Measurements from ENCODE around the gene IRAK3.
A peak's percentile ranks its signal among the peaks of the same experiment; 100 is the strongest.

IRAK3 gene, protein sequence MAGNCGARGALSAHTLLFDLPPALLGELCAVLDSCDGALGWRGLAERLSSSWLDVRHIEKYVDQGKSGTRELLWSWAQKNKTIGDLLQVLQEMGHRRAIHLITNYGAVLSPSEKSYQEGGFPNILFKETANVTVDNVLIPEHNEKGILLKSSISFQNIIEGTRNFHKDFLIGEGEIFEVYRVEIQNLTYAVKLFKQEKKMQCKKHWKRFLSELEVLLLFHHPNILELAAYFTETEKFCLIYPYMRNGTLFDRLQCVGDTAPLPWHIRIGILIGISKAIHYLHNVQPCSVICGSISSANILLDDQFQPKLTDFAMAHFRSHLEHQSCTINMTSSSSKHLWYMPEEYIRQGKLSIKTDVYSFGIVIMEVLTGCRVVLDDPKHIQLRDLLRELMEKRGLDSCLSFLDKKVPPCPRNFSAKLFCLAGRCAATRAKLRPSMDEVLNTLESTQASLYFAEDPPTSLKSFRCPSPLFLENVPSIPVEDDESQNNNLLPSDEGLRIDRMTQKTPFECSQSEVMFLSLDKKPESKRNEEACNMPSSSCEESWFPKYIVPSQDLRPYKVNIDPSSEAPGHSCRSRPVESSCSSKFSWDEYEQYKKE

DNA sequence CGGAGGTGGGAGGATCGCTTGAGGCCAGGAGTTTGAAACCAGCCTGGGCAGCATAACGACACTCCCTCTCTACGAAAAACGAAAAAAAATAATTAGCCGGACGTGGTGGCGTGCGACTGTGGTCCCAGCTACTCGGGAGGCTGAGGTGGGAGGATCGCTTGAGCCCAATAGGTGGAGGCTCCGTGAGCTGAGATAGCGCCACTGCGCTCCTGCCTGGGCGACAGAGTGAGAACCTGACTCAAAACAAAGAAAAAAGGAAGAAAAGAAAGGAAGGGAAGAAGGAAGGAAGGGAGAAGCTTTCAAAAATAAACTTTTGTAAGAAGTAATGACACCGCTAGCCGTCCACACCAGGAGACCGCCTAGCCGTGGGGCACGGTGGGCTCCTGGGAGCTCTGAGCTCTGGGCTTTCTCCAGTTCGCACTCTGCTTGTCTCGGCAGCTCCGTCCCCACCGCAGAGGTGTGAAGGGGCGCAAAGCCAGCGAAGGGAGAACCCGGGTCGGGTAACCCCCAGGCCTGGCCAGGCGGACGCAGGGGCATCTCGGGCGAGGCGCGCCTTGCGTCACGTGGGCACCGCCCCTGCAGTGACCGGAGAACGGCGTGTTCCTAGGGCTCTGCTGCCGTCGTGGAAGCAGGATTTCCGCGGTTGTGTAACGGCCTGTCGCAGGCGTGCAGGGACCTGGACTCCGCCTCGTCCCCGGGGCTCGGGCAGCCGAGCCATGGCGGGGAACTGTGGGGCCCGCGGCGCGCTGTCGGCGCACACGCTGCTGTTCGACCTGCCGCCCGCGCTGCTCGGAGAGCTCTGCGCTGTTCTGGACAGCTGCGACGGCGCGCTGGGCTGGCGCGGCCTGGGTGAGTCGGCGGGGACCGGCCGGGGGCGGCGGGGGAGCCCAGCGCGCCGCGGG, at the start of gene IRAK3:
TSS of gene IRAK3 (plus strand) at position 631 of the 902 bp plus-strand sequence. CDS start at position 717, 86 bp downstream.
- peak; percentile 58 for DNase-seq

DNA sequence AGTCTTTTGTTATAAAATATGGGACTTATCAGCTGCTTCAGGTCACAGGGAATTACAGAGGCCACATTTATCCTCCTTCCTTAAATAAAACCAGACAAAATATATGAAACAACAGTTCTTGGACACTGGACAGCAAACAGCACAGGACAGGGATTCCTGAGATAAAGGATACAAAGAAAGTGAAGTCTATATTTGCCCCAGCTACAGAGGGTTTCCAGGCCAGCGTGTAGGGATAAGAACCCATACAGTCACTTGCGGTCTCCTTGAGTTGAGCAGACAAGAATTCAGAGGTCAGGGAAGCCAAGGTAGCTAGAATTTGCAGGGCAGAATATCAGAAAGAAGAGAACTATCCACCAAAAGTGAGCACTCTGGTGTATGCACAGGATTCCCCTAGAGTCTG, 49.7 kb upstream of the IRAK3 start:
- DNase-seq: no peak

DNA sequence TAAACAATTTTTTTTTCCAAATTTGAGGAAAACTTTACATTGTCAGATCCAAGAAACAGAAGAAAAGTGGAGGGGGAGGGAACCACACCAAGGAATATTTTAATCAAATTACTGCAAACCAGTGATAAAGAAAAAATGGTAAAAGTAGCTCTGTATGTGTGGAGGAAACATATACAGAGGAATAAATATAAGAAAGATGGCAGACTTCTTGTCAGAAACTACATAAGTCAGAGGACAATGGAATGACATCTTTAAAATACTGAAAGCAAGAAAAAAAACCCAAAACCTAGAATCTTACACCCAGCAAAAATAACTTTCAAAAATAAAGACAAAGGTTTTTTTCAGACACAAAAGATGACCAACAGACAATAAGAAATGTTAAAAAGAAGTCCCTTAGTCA, 48.3 kb upstream of the IRAK3 start:
- no peak for DNase-seq

DNA sequence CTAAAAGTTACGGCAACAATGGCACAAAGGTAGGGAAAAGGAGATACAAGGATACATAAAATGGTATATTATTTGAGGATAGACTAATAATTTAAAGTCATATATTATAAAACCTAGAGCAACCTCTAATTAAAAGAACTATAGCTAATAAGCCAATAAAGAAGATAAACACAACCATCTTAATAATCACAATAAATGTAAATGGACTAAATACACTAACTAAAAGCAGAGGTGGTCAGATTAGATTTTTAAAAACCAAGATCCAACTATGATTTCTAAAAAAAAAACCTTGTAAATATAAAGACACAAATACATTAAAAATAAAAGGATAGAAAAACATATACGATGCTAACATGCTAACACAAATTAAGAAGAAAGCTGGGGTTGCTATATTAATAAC, 47.7 kb upstream of the IRAK3 start:
- no peak for DNase-seq

DNA sequence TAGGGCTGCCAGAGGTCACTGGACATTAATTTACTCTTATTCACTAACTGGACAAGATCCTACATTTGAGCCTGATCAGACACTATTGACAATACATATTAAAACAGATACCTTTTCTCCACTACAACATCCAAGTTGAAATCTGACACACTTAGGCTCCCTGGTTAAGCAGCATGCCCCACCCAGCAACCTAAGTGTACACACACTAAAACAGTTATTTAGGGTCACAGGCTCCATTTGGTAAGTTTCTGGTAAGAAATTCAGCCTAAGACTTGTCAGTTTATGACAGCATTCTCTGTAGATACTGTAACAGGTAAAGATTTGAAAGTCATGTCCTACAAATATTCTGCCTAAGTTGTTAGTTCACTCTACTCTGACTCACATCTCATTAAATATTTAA, 46.2 kb upstream of the IRAK3 start:
- DNase-seq: no peak

DNA sequence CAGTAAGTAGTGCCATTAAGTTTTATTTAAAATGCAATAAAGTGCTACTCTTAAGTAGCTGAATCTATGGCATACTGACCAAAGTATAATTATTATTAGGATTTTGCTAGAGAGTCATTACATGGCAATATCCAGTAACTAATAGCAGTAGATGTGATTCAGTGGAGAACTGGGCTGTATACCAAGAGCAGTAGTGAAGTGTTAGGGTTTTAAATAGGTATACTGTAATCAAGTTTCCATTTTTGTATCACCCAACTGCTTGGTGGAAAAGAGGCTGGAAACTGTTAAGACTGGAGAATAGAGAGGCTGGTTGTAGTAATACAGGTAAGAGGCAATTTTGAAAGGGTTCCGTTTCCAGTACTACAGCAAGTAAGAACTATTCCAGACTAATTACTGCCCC, 45.1 kb upstream of the IRAK3 start:
- no peak for DNase-seq

DNA sequence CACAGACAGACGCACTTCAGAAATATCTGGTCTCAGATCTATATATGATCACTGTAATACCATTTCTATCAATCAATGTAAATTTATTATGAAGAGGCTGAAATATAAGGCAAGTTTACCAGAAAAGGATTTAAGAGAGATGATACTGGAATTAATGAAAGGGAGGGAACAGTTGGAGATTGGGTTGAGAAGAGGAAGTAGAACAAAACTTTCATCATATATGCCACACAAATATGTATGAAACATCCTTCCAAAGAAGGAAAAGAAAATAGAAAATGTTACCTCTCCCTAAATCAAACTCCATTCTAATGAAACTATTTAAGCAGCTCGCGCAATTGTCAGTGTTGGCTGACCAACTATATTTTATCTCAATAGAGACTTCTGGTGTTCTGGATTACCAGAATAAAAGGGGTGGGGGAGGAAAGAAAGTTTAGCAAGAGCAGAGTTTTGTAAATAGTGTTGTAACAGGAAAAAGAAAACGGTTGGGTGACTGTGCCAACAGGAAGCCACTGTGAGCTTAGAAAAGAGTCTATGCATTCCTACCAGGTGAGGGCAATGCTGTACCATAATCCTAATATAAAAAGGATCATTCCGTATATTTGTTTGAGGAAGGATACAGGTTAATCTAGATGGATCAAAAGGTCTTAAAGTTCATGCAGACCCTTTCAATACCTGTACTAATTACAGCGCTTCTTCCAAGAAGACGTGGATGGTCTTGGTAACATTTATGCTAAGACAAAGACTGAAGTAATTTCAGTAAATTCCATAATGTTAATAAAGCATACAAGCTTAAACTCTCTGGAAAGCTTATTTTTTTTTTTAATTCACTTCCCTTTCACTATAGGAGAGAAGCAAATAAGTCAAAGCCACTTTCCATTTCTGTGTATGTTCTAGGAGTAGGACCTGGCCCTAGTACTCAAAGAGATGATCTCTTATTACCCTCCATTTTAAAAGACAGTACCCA, 43.9 kb upstream of the IRAK3 start:
- DNase-seq: no peak

DNA sequence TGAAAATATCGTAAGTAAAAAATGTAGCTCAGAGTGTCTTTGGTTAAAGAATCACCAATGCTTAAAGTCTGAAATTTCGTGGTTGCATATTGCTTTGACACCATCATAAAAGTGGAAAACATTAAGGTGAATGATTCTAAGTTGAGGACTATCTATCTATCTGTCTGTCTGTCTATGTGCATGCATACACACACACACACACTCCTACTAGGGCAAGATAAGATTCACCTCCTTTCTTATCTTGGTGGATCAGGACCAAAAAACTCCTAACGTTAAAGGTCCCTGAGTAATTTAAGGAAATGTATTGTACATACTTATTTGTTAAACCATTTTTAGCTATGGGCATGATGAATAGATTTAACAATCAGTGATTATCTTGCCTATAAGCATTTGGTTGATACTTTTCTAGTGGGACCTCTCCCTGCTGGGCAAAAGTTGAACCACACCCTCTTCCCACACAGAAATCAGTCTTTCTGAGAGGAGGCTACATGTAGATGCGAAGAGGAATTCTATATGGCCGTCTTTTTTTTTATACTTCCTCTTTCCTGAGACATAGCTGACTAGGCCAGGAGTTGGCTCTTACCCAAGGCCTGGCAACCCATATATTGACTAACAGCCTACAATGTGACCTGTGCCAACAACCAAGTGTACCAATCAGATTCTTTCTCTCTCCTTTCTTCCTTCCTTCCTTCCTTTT, 39.2 kb upstream of the IRAK3 start:
- DNase-seq: no peak

DNA sequence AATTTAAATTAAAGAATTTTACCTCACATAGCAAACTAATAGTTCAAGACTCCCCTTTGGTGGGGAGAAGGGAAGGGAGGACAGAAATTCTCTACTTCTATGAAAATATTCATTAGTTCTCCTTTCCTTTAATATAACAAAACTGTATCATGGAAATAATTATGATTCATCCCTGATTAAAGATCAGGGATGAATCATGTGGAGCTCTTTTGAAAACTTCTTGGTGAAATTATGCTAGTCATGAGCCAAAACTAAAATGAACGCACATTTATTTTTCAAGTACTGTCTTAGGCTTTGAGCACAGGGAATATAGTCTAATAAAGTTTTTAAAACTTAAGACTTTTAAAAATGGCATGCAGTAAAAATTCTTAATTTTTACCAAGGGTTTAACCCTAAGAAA, 36.3 kb upstream of the IRAK3 start:
- DNase-seq: no peak

DNA sequence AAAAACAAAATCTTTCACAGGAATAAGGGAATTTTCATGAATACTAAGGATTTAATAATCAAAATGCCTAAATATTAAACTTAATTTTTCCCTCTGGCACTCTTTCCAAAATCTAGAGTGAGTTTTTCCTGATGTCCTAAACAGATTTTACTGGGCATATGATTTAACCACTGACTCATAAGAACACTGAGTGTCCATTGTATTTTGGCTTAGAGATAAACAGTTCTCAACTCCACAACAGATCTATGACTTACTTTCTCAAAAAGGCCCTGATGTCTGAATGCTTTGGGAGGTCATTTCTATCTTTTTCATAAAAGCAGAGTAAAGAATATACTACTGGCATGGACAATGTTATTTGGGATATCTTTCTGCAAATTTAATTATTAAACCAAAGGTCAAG, 34.2 kb upstream of the IRAK3 start:
- no peak for DNase-seq

DNA sequence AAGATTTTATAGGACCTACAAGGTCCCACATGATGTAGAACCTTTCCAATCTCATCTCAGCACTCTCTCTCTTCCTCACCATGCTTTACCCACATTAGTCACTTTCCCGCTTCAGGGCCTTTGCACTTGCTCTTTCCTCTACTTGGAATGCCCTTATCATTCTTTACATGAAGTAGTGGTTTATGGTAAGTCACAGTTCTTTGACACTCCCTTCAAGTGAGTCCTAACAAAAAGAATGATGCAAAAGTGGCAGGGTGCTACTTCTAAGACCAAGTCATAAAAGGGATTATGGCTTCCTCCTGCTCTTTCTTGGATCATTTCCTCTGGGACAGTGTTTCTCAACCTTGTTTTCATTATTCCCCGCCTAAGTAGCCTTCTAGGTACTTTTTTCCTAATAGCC, 32.4 kb upstream of the IRAK3 start:
- DNase-seq: no peak

DNA sequence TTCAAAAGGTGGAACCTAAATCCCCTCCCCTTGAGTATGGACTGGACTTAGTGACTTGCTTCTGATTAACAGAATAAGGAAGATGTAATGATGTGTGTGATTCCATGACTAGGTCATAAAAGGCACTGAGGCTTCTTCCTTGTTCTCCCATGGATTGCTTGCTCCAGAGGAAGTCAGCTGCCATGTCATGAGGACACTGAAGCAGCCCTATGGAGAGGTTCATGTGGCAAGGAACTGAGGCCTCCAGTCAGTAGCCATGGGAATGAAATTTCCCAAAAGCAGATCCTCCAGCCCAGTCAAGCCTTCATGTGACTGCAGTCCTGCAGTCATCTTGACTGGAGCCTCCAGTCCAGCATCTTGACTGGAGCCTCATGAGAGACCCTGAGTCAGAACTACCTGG, 29.9 kb upstream of the IRAK3 start:
- no peak for DNase-seq

DNA sequence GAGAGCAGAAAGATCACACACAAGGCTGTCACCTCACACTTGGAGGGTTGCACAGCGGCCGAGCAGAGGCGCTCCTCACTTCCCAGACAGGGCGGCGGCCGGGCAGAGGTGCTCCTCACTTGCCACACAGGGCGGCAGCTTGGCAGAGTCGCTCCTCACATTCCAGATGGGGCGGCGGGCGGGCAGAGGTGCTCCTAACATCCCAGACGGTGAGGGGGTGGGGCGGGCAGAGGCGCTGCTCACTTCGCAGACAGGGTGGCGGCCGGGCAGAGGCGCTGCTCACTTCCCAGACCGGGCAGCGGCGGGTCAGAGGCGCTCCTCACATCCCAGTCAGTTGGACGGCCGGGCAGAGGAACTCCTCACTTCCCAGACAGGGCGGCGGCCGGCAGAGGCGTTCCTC, 28.3 kb upstream of the IRAK3 start:
- DNase-seq: no peak

DNA sequence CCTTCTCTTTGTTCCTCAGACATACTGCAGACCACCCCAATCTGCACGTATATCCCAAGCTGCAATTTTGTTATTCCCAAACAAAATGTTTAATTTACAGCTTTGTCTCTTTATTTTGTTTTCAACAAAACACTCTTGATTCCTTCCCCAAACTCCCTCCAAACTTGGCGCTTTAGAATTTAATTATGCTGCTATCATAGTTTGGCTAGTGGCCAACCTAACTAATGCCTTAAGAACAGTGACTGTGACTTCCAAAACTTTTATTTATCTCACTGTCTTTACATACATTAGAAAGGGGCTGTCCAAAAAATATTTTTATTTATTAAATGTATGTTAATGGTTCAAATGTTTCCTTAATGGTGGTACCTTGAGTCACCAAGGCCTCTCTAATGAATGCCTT, 26.3 kb upstream of the IRAK3 start:
- no peak for DNase-seq

DNA sequence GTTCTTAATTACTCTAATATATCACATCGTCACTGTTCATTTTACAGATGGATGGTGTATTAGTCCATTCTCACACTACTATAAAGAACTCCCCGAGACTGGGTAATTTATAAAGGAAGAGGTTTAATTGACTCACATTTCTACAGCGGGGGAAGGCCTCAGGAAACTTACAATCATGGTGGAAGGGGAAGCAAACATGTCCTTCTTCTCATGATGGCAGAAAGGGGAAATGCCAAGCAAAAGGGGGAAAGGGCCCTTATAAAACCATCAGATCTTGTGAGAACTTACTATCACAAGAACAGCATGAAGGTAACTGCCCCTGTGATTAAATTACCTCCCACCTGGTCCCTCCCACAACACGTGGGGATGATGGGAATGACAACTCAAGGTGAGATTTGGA, 25.7 kb upstream of the IRAK3 start:
- DNase-seq: no peak

DNA sequence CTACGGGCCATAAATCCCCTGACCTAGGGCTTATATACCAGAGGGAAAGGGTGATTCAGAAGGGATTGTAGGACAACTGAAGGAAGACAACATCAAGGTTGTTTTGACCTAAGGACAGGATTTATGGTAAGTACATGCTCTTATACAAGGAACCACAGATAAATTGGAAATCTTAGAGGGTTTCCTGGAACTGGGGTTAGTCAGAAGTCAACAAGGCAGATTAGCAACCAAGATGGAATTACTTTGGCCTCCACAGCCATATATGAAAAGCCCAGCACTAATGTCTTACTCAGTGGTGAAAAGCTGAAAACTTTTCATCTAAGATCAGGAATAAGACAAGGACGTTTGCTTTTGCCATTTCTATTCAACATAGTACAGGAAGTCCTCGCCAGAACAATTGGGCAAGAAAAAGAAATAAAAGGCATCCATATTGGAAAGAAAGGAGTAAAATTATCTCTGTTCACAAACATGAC, 24.6 kb upstream of the IRAK3 start:
- DNase-seq: no peak

DNA sequence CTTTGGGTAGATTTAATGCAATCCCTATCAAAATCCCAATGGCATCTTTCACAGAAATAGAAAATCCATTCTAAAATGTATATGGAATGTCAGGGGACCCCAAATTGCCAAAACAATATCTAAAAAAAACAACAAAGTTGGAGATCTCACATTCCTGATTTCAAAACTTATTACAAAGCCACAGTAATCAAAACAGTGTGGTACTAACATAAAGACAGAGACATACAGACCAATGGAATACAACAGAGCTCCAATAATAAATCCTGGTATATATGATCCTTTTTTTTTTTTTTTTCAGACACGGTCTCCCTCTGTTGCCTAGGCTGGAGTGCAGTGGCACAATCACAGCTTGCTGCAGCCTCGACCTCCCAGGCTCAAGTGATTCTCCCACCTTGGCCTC, 23.9 kb upstream of the IRAK3 start:
- DNase-seq: no peak

DNA sequence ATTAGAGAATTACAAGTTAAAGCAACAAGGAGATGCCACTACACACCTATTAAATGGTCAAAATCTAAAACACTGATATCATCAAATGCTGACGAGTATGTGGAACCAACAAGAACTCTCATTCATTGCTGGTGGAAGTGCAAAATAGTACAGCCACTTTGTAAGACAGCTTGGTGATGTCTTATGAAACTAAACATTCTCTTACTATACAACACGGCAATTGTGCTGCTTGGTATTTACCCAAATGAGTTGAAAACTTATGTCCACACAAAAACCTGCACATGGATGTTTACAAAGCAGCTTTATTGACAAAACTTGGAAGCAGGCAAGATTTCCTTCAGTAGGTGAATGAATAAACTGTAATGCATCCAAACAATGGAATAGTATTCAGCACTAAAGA, 22.5 kb upstream of the IRAK3 start:
- no peak for DNase-seq

DNA sequence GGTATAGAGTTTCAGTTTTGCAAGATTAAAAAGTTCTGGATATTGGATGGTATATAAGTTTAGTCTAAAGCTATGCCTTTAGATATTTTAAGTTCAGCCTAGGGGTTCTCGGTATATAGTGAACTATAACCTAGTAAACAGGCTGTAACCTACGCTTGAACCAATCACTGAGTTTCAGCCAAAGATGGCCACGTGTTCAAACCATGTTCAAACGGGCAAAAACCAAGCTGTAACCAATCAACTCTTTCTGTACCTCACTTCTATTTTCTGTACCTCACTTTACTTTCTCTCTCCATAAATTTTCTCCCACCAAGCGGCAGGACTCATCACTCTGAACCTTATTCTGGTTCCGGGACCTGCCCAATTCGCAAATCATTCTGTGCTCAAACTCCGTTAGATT, 20.6 kb upstream of the IRAK3 start:
- no peak for DNase-seq

DNA sequence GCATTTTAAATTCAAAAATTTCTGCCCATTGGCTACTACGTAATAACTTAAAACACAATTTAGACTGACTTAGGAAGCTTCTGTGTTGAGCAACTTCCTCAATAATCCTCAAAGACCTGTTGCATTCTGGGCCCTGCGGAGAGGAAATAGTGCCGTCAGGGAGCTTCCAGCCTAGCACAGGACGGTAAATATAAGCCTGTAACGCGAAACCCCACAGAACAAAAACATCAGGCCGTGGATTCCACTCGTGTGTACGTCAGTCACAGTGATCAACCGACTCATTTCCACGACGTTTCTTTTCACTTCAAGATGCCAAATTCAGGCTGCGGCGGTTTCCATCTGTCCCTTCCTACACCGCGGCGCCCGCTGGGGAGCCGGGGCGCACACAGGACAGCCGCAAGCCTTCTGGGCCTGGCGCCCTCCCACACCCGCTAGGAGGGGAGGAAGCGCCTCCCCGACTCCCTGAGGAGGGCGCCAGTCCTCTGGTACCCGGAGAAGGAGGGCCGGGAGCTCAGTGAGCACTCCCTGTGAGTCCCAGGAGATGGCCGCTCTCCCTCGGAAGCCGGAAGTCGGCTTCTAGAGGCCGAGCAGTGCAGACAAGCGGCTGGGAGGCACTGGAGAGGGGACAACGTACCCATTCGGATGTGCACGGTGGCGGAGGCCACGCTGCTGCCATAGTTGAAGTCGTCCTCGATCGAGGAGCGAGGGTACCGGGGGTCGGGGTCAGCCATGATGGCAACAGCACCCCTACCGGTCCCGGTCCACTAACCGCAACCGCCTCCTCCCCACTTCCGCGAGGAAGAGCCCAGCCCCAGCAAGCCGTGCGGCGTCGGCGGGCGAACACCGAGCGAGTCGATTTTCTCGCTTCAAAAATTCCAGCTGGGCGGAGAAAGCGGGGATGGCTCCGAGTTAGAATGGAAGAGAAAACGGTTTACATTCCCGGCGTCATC, 19.5 kb upstream of the IRAK3 start, which contains the start of gene TMBIM4:
TSS of gene TMBIM4 (minus strand) at position 776 of the 950 bp plus-strand sequence. CDS start at position 731, 45 bp downstream.
- peak; percentile 96 for DNase-seq
